HepG2 (cell line): ENCODE measurements around the gene ADAMTS4. TPM values are rescaled to one million over a fixed set of nuclear protein-coding genes. Genes with fewer than 3 reads are reported as not detected.

Source experiments
- ETV5 ChIP-seq: IDR thresholded peaks from 2 replicates; pipeline ENCODE4 v1.6.1; 2018; ENCODE audit warnings: missing biosample characterization, missing genetic modification reagents, inconsistent platforms, borderline replicate concordance
- KDM6A ChIP-seq: IDR thresholded peaks from 2 replicates; pipeline ENCODE4 v1.6.1; 2016; ENCODE audit warnings: low read depth
- SKI ChIP-seq: fragments of 450-650 bp; IDR thresholded peaks from one replicate; pipeline ENCODE4 v1.6.1; 2018; ENCODE audit warnings: mild to moderate bottlenecking; ENCODE audit not compliant: partially characterized antibody
- SP1 ChIP-seq, 2 experiments: fragments of 450-650 bp in 1 of 2; sonication (generic) in 1 of 2; formaldehyde crosslinking in 1 of 2; IDR thresholded peaks; 2 replicates each; pipeline versions ENCODE4 v1.4.0 to v1.6.1; 2016 to 2020; ENCODE audit warnings: missing genetic modification reagents in 1 of 2
- ZKSCAN8 ChIP-seq: IDR thresholded peaks from 2 replicates; pipeline ENCODE4 v1.6.1; 2016; ENCODE audit warnings: borderline replicate concordance, missing genetic modification reagents, missing compliant biosample characterization
- ZNF124 ChIP-seq: sonication (generic); formaldehyde crosslinking; IDR thresholded peaks from 2 replicates; pipeline ENCODE4 v1.4.0; 2020; ENCODE audit warnings: missing genetic modification reagents
- ZNF451 ChIP-seq: sonication (generic); formaldehyde crosslinking; IDR thresholded peaks from 2 replicates; pipeline ENCODE4 v1.5.0; 2020; ENCODE audit warnings: mild to moderate bottlenecking, missing genetic modification reagents
- ZNF503 ChIP-seq: sonication (generic); formaldehyde crosslinking; IDR thresholded peaks from 2 replicates; pipeline ENCODE4 v1.4.0; 2020; ENCODE audit warnings: missing genetic modification reagents
- ZNF564 ChIP-seq: sonication (generic); formaldehyde crosslinking; IDR thresholded peaks from 2 replicates; pipeline ENCODE4 v1.8.1; 2023; ENCODE audit warnings: mild to moderate bottlenecking, missing genetic modification reagents
- ZNF619 ChIP-seq: sonication (generic); formaldehyde crosslinking; IDR thresholded peaks from 2 replicates; pipeline ENCODE4 v1.4.0; 2020; ENCODE audit warnings: mild to moderate bottlenecking, missing genetic modification reagents
- ZNF773 ChIP-seq: sonication (generic); formaldehyde crosslinking; IDR thresholded peaks from 2 replicates; pipeline ENCODE4 v1.4.0; 2020; ENCODE audit warnings: missing genetic modification reagents, borderline replicate concordance
- ZNF883 ChIP-seq: sonication (generic); formaldehyde crosslinking; IDR thresholded peaks from 2 replicates; pipeline ENCODE4 v1.5.1; 2020; ENCODE audit warnings: mild to moderate bottlenecking, missing genetic modification reagents; ENCODE audit errors: not compliant biosample characterization
- polyA plus RNA-seq, 8 experiments: library from polyadenylated mRNA; depleted of rRNA in 3 of 8; stranded (reverse) in 7 of 8; unstranded in 1 of 8; fragments of >200 nt; fragmentation: Illumina TruSeq in 4 of 8; extraction: Trizol in 4 of 8; gene quantifications; 2 replicates each; pipeline versions ENCODE4 v1.2.1 to v1.2.3, GENCODE V29; 2011 to 2016; ENCODE audit warnings: low read depth in 4 of 8, missing spikeins in 1 of 8, mixed read lengths in 1 of 8; ENCODE audit not compliant: insufficient read depth in 1 of 8
- total RNA-seq, 5 experiments: library from RNA; depleted of rRNA; stranded (reverse); fragments of >200 nt; fragmentation: Illumina TruSeq; extraction: Trizol; gene quantifications; 2 replicates each; pipeline ENCODE4 v1.2.3, GENCODE V29; 2016; ENCODE audit warnings: low read depth in 1 of 5
- TF ChIP-seq, protein P1 (sequence below), 2 experiments: sonication (generic) in 1 of 2; formaldehyde crosslinking in 1 of 2; IDR thresholded peaks; 2 replicates each; pipeline versions ENCODE4 v1.6.1 to v1.9.0; 2014 to 2022; ENCODE audit warnings: antibody characterized with exemption in 1 of 2, borderline replicate concordance in 1 of 2, inconsistent platforms in 1 of 2, low read depth in 1 of 2, missing genetic modification reagents in 1 of 2
- TF ChIP-seq, protein P2 (sequence below): sonication (generic); formaldehyde crosslinking; conservative IDR thresholded peaks from 2 replicates; pipeline ENCODE4 v1.4.0; 2020; ENCODE audit warnings: mild to moderate bottlenecking, missing genetic modification reagents, moderate library complexity
- TF ChIP-seq, protein P3 (sequence below): sonication (generic); formaldehyde crosslinking; IDR thresholded peaks from 2 replicates; pipeline ENCODE4 v1.4.0; 2020; ENCODE audit warnings: mild to moderate bottlenecking, missing genetic modification reagents

Gene ADAMTS4
- total and polyA plus RNA-seq, 2 of the 13 experiments (the other 11 are each of a cell fraction or from before 2014, with no cell fraction given) = 0.51 to 1.7 TPM

DNA sequence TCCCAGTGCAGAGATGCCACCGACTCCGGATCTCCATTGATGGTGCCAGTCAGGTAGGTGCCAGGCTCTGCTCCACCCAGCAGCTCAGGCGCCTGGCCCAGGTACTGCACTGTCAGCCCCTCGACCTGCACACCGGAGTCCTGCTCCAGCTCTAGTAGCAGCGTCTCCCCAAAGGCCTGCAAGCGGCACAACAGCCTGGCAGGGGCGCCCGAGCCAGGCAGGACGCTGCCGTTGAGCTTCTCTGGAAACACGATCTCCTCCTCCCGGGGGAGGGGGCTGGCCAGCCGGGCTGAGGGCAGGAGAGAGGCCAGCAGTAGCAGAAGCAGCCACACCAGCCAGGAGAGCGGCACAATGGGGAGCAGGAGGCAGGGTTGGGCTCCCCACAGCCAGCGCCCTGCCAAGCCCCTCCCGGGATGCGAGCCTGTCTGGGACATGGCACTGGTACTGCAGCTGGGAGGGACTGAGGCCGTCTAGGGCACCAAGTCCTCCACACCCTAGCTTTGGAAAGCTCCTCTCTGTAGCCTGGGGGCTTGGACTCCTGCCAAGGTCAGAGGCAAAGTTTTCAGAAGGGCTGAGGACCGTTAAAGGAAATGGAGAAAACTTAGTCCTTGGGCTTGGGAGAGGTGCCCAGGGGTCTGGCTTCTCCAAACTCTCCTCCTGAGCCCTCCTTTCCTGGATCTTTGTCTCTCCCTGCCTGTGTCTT lies 509 bp downstream of the ADAMTS4 start (continued):
- TF ChIP-seq, protein P1, sequence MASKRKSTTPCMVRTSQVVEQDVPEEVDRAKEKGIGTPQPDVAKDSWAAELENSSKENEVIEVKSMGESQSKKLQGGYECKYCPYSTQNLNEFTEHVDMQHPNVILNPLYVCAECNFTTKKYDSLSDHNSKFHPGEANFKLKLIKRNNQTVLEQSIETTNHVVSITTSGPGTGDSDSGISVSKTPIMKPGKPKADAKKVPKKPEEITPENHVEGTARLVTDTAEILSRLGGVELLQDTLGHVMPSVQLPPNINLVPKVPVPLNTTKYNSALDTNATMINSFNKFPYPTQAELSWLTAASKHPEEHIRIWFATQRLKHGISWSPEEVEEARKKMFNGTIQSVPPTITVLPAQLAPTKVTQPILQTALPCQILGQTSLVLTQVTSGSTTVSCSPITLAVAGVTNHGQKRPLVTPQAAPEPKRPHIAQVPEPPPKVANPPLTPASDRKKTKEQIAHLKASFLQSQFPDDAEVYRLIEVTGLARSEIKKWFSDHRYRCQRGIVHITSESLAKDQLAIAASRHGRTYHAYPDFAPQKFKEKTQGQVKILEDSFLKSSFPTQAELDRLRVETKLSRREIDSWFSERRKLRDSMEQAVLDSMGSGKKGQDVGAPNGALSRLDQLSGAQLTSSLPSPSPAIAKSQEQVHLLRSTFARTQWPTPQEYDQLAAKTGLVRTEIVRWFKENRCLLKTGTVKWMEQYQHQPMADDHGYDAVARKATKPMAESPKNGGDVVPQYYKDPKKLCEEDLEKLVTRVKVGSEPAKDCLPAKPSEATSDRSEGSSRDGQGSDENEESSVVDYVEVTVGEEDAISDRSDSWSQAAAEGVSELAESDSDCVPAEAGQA (IDR thresholded peaks at IDR 0.05; ENCODE audit: low read depth) = no peak
- TF ChIP-seq, protein P1 (CRISPR knock-in tag; IDR thresholded peaks at IDR 0.05; ENCODE audit: borderline replicate concordance) = no peak
- TF ChIP-seq ZNF773 (CRISPR knock-in tag) (no peak), ETV5 (CRISPR knock-in tag) (no peak), ZNF124 (CRISPR knock-in tag) (no peak), ZNF451 (CRISPR knock-in tag) (peak; percentile 58; the same call in 1 of the 2 replicates), ZNF883 (peak; percentile 66), KDM6A (CRISPR knock-in tag) (no peak), ZNF619 (CRISPR knock-in tag) (no peak), SP1 (IDR thresholded peaks at IDR 0.05) (no peak), SP1 (CRISPR knock-in tag; IDR thresholded peaks at IDR 0.05) (no peak), ZNF503 (CRISPR knock-in tag) (no peak), ZNF564 (CRISPR knock-in tag) (no peak), ZKSCAN8 (no peak), SKI (no peak)
- TF ChIP-seq, protein P2, sequence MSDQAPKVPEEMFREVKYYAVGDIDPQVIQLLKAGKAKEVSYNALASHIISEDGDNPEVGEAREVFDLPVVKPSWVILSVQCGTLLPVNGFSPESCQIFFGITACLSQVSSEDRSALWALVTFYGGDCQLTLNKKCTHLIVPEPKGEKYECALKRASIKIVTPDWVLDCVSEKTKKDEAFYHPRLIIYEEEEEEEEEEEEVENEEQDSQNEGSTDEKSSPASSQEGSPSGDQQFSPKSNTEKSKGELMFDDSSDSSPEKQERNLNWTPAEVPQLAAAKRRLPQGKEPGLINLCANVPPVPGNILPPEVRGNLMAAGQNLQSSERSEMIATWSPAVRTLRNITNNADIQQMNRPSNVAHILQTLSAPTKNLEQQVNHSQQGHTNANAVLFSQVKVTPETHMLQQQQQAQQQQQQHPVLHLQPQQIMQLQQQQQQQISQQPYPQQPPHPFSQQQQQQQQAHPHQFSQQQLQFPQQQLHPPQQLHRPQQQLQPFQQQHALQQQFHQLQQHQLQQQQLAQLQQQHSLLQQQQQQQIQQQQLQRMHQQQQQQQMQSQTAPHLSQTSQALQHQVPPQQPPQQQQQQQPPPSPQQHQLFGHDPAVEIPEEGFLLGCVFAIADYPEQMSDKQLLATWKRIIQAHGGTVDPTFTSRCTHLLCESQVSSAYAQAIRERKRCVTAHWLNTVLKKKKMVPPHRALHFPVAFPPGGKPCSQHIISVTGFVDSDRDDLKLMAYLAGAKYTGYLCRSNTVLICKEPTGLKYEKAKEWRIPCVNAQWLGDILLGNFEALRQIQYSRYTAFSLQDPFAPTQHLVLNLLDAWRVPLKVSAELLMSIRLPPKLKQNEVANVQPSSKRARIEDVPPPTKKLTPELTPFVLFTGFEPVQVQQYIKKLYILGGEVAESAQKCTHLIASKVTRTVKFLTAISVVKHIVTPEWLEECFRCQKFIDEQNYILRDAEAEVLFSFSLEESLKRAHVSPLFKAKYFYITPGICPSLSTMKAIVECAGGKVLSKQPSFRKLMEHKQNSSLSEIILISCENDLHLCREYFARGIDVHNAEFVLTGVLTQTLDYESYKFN (CRISPR knock-in tag) = no peak
- TF ChIP-seq, protein P3, sequence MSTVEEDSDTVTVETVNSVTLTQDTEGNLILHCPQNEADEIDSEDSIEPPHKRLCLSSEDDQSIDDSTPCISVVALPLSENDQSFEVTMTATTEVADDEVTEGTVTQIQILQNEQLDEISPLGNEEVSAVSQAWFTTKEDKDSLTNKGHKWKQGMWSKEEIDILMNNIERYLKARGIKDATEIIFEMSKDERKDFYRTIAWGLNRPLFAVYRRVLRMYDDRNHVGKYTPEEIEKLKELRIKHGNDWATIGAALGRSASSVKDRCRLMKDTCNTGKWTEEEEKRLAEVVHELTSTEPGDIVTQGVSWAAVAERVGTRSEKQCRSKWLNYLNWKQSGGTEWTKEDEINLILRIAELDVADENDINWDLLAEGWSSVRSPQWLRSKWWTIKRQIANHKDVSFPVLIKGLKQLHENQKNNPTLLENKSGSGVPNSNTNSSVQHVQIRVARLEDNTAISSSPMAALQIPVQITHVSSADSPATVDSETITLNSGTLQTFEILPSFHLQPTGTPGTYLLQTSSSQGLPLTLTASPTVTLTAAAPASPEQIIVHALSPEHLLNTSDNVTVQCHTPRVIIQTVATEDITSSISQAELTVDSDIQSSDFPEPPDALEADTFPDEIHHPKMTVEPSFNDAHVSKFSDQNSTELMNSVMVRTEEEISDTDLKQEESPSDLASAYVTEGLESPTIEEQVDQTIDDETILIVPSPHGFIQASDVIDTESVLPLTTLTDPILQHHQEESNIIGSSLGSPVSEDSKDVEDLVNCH (CRISPR knock-in tag) = no peak
